Fibroblast of gingiva (primary cell): ENCODE results near the gene ELK3.
"Not testable (repeated sequence)": the region's sequence is repeated elsewhere in the genome, so short reads cannot be mapped to it uniquely, and the experiment has no call there.

Experiments used
- DNase-seq: peaks from one replicate; pipeline ENCODE4 v3.0.0-alpha.2; 2011; ENCODE audit warnings: low read depth

ELK3 gene

GRCh38 chr12:96311191-96311590 is 117.0 kb downstream of the ELK3 start:
- no peak for DNase-seq

DNA sequence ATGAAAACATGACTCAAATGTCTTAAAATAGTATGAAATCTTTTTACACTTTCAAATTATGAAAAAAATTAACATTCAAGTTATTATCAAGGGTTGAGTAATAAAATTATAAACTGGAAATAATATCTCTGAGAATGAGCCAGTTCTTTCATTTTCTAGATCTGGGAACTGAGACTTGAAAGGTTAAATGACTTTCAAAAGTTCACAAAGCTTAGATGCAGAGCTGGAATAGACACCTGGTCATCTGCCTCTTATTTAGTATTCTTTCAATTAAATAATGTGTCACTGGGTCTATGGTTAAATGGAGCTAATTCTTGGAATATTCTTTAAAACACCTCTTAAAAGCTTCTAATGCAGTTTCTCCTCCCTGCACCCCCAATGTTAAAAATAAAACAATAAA is 119.4 kb downstream of the ELK3 start:
- DNase-seq, result no peak

- DNase-seq, result no peak
These were observed 120.5 kb downstream of the ELK3 start for GRCh38 chr12:96314723-96315122.

DNA sequence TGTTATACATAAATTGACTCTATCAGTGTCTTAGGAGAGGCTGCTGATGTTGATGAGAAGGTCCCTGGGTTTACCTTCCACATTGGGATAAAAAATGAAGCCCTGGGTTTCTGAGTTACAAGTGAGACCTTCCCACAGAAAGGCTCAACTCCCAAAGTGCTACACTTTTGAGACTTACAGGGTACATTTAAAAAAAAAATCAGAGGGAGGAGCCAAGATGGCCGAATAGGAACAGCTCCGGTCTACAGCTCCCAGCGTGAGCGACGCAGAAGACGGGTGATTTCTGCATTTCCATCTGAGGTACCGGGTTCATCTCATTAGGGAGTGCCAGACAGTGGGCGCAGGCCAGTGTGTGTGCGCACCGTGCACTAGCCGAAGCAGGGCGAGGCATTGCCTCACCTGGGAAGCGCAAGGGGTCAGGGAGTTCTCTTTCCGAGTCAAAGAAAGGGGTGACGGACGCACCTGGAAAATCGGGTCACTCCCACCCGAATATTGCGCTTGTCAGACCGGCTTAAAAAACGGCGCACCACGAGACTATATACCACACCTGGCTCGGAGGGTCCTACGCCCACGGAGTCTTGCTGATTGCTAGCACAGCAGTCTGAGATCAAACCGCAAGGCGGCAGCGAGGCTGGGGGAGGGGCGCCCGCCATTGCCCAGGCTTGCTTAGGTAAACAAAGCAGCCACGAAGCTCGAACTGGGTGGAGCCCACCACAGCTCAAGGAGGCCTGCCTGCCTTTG is 121.7 kb downstream of the ELK3 start:
- DNase-seq, result not testable (repeated sequence)

GRCh38 chr12:96317801-96318200 is 123.6 kb downstream of the ELK3 start:
- not testable (repeated sequence) for DNase-seq
